GDM1 (cell line): Measurements from ENCODE around the gene PDE3B.
"Not testable (repeated sequence)": the region's sequence is repeated elsewhere in the genome, so short reads cannot be mapped to it uniquely, and the experiment has no call there.

Experiments used
- DNase-seq: peaks from one replicate; lab custom pipeline; 2025; lab: John Stamatoyannopoulos, UW

PDE3B gene

DNA sequence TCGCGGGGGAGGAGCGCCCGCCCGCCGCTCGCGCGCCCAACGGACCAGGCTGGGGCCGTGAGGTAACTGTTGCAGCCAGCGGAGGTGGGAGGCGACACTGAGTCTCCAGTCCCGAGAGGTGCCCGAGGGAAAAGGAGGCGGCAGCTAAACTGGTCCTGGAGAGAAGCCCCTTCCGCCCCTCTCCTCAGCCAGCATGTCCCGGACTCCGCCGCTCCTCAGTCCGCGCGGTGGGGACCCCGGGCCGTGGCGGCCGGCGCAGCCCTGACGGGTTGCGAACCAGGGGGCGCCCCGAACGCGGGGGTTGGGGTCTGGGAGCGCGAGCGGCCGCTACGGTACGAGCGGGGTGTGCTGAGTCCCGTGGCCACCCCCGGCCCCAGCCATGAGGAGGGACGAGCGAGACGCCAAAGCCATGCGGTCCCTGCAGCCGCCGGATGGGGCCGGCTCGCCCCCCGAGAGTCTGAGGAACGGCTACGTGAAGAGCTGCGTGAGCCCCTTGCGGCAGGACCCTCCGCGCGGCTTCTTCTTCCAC, at the start of gene PDE3B:
Gene PDE3B, plus strand, starts transcription at position 108 of the 529 bp plus-strand sequence. Its CDS starts 272 bp downstream, at position 380.
- DNase-seq, result peak; percentile 71

DNA sequence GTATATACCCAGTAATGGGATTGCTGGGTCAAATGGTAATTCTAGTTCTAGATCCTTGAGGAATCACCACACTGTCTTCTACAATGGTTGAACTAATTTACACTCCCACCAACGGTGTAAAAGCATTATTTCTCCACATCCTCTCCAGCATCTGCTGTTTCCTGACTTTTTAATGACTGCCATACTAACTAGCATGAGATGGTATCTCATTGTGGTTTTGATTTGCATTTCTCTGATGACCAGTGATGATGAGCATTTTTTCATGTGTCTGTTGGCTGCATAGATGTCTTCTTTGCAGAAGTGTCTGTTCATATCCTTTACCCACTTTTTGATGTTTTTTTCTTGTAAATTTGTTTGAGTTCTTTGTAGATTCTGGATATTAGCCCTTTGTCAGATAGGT, 48.3 kb upstream of the PDE3B start:
- not testable (repeated sequence) for DNase-seq

DNA sequence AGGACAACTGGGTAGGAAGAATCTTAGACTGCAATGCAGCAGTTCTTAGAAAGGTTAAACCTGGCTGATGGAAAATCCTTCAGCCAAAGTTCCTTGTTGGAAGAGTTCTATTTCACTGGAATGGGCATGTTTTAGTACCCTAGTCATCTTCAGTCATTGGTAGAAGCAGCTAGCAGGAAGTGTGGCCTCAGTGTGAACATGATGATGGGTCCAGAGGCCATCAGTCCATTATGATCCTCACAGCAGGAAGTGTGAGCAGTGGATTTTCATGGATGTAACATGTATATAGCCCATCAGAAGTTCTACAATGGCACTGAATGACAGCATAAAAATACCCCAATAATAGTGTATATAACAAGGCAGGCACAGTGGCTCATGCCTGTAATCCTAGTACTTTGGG, 35.9 kb upstream of the PDE3B start:
- no peak for DNase-seq

DNA sequence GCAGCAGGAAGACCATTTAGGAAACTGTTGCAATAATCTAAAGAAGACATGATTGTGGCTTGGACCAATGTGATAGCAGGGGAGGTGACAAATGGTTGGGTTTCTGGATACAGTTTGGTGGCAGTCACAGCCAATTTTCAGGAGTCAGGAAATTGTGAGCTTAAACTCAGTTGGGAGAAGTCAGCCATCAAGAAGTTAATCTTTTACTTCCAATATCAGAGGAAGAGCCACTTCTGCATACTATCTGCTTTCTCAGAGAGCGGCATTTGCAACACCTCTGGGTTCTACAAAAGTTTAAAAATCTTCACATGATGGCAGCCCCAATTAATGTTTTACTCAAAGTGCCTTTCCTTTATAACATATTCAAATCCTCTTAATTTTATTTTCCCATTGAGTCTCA, 33.7 kb upstream of the PDE3B start:
- DNase-seq, result no peak

DNA sequence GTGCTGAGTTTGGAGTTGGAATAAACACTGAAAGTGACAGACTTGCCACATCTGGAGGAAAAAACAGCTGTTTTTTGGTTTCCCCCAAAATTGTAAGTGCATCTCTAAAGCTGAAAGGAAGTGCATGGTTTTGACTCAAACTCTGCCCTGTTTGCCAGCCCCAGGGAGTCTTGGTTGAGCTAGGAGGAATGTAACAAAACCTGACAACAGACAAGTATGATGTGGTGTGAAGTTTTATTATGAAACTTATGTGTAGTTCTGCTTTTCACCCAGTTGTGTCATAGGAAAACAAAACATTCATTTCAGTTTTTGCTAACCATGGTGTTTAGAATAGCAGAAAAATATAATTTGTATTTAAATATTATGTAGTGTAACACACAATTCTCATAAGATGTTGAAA, 31.7 kb upstream of the PDE3B start:
- no peak for DNase-seq

DNA sequence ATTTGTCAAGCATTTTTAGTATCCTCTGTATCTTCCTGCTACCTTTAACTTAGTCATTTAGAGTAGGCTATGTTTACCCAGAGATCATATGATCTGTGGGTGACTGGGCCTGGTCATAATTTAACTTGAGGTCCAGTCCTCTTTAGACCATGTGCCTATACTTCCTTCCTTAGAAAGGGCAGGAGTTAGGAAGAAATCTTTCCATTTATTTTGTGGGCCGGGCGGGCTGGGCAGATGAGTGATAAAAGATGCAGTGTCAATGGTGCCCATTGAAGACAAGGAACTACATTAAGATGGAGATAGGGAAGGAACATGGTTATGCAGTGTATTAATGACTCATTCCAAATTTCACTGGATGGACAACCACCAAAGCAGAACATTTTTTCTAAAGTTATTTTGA, 30.9 kb upstream of the PDE3B start:
- DNase-seq, result no peak

DNA sequence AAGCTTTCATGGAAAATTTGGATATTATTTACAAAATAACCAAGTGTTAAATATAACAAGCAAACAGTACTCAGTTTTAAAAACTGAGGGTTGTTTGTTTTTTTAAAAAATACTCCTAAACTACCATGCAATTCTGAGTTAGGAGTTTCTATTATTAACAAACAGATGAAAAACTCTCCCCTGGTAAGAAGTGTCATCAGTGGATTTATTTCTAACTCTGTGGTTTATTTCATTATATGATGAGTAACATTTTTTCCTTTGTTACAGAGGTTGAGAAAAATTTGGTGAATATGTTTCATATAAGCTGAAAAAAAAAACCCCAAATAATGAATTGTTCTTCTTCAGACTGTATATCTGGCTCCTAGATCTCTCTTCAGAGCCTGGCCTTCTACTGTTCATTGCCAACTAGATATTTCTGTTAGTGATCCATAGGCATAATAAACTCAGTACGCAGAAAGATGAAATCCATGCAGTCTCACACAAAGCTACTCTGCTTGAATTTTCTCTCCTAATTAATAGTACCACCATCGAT, 29.4 kb upstream of the PDE3B start:
- DNase-seq, result no peak

DNA sequence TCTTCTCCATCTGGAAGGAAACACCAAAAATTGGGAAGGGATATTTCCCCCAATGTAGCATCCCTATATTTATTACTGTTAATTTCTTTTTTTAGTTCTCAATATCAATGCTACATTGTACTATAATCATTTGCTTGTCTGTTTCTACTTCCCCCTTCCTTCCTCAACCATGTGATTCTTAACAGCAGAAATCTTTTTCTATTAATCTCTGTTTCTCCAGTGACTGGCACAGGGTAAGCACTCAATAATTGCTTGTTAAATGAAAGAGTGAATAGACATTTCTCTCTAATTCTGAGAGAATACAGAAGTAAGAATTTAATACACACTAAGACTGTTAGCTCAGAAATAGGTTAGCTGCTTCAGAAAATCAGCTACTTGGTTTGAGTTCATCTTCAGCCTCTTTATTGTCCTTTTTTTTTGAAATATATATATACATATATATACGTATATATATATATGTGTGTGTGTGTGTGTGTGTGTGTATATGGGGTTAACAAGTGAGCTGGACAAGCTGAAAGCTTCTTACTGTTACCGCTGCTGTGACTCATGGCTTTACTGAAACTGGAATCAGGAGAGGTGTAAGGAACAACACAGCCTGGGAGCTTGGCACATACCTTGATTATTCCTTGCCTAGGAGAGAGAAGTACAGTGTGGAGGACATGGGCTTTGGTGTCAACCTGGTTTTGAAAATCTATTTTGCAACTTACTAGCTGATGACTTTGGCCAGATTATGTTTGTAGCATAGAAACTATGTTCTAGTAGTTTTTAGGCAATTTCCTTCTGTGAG, 26.2 kb upstream of the PDE3B start:
- no peak for DNase-seq

DNA sequence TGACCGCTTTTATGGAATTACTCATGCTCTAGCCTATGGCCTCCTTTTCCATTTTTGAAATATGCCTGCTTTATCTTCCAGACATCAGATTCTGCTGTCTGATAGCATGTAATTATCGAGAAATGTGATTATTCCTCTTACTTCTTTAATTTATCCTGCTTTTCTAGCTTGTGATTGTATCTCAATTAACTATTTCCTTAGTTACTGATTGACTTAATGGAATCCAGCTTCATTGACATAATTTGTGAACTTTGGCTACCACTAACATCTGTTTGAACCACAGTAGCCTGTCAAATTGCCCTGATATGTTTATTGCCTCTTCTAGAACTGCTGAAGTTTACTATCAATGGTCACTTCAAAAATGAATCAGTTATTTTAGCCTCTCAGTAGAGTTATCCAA, 25.5 kb upstream of the PDE3B start:
- no peak for DNase-seq

DNA sequence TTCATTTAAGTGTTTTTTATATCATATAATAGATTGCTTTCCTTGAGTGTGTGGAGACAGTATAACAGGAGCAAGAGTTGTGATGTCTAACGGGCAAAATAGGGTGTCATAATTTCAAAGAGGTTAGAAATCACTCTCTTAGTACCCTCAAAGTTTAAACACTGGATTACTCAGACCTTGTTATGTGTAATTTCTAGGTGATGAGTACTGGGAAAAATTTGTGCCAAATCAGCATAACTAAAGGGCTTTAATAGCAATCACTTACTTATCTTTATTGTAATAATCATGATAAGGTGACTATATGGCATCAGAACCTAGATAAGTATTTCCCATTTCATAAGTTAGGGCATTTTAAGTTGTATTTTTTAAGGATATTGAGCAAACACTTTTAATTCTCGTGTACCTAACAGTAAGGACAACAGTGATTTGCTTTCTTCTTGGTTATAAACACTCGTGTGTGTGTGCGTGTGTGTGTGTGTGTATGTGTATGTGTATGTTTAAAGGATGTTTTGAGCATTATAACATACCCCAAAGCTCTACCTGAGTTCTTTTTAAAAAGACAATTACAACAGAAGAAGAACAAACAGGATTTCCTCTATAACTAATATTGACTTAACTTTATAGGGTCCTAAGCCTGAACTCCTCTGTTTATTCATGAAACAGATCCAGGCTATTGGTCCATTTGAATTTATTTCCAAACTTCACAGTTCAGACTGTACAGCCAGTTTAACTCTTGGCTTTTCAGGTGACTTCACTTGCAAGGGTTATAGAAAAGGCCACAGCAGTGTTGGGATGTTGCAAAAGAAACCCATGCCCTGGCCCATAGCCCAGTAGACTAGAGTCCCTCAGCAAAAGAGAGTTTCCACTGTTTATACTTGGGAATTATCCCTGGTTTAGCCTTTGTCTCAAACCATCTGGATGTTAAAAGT, 23.7 kb upstream of the PDE3B start:
- no peak for DNase-seq

DNA sequence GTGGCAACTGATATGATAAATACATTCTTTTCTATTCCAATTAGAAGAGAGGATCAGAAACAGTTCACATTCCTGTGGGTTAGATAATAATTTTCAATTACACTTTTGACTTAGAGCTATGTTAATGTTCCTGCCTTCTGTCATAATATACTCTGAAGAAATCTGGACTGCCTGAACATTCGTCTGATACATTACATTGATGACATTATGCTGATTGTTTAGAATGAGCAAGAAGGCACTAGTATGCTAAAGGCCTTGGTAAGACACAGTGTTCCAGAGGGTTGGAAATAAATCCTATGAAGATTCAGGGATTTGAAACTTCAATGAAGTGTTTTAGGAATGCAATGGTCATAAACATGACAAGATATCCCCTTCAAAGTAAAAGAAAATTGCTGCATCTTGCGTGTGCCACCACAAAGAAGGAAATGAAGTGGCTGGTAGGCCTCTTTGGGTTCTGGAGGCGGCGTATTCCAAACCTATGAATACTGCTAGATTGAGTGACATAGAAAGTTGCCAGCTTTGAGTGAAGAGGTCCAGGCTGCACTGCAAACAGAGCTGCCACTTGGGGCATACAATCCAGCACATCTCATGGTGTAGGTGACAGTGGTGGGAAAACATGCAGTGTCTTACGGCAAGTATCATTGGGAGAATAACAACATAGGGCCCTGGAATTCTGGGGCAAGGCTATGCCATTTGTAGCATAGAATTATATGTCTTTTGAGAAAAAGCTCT, 21.2 kb upstream of the PDE3B start:
- DNase-seq, result no peak

DNA sequence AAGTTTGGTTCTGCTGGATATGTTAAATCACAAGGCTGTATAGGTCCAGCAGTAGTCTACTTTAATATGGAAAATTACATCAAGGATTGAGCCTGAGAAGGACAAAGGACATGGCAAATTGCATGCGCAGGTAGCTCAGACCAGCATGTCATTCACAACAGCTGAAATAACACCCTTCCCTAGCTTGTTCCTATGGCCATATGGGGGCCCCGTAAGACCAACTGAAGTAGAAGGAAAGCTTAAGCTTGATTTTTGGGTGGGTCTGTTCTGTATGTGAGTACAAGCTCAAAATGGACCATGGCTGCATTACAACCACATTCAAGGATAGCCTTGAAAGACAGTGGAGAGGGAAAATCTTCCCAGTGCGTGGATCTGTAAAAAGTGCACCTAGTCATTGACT, 20.6 kb upstream of the PDE3B start:
- no peak for DNase-seq

DNA sequence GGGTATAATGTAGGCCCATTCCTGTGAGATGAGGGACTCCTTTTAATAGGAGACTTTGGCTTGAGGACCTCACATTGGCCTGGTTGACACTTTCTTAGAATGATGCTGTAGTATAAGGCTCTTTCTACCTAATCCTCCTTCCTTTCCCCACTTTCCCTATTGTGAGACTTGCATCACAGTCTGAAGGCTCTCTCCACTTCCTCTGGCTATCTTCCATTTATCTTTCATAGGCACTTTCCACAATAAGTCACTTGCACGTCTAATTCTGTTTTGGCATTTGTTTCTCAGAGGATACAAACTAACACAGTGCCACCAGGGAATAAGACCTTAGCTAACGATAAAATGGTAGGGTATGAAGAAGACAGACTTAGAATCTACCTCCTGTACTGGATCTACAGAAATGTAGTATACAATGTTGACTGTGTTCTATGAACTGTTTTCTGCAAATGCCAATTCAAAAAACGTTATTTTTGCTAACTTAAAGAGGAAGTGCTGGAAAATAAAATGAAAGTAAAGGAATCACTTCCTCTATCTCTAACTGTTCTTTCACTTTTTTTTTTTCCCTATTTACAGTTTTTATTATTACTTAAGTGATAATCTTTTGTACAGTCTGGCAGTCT, 17.9 kb upstream of the PDE3B start:
- no peak for DNase-seq

DNA sequence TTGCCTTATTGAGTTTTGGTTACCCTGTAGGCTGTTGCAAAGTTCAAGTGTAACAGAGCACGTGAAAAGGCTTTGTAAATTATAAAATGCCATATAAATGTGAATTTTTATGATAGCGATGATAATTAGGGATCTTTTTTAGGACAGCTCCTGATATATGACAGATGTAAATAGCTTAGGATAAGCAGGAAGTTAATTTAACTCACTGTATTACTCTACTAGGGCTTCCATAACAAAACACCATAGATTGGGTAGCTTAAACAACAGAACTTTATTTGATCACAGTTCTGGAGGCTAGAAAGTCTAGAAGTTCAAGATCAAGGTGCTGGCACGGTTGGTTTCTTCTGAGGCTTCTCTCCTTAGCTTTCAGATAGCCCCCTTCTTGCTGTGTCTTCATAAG, 17.0 kb upstream of the PDE3B start:
- DNase-seq, result no peak

DNA sequence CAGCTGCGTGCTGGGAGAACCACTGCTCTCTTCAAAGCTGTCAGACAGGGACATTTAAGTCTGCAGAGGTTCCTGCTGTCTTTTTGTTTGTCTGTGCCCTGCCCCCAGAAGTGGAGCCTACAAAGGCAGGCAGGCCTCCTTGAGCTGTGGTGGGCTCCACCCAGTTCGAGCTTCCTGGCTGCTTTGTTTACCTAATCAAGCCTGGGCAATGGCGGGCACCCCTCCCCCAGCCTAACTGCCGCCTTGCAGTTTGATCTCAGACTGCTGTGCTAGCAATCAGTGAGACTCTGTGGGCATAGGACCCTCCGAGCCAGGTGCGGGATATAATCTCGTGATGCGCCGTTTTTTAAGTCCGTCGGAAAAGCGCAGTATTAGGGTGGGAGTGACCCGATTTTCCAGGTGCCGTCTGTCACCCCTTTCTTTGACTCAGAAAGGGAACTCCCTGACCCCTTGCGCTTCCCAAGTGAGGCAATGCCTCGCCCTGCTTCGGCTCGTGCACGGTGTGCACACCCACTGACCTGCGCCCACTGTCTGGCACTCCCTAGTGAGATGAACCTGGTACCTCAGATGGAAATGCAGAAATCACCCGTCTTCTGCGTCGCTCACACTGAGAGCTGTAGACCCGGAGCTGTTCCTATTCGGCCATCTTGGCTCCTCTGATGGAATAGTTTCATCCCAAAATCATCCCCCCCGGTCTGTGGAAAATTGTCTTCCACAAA, 9.9 kb upstream of the PDE3B start:
- DNase-seq, result not testable (repeated sequence)

DNA sequence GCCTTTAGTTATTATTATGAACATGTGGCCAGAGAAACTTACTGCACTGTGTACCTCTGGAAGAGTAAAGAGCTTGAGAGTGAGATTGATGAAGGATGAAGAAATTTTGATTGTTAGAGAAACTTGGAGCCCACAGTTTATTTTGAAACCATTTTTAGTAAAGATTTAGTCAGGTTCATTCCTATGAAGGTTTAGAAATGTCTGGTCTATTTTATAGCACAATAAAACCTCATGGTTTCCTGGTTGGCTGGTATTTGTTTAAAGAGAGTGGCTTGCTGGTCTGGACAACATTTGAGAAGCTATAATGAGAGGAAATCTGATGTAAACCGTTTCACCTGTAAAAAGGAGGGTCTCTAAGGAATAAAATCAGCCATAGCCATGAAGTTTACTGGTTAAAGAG, 8.8 kb upstream of the PDE3B start:
- DNase-seq, result no peak

DNA sequence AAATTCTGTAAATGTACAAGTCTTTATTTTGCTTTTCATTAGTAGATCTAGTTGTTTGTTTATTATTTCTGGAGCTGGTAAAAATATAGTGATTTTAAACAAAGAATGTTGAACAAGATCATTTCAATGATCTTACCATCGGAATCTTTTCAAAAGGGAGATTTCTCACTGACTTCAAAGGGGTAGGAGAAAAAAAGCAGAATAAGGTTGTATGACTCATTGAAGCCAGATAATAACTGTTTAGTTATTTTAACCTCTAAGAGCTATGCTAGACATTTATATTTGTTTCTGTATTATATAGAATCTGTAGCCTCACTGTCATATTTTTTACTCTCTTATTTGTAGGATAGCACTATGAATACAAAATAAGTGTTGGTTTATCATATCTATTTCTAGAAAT, 8.1 kb upstream of the PDE3B start:
- DNase-seq, result no peak

DNA sequence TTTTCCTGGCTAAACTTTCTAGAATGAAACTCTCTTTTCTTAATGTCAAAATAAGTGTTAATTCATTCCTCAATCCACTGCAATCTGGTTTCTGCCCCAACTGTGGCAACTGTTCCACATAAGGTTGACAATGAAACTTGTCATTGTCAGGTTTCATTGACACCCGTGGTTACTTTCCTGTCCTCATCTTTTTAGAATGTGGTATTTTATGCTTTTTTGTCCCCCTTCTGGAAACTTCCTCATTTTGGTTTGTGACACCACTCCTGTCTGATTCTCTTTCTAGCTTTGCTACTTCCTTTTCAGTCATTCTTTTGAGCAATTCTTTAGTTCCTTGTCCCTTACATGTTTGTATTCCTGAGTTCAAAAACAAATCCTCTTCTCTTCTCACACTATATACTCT, 7.5 kb upstream of the PDE3B start:
- peak; percentile 60 for DNase-seq

DNA sequence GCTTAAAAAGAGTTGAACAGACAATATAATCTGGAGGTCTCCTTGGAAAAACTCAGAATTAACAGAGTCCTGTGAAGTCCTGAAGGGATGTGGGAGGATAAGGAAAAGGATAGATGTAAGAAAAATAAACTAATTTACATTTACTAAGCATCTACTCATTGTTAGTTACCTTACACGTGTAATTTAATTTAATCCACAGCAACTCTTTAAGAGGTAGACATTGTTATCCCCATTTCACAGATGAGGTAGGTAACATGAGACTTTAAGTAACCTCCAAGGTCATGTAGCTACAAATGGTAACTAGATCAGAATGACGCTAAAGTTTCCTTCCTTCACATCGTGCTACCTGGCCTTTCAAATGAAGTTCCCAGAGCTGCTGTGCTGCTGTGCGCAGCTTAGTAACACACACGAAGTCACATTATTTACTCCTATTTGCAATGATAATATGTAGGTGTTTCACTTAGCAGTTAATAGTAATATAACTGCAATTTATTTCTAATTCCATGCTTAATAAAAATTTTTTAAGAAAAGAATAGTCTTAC, 5.7 kb upstream of the PDE3B start:
- no peak for DNase-seq

DNA sequence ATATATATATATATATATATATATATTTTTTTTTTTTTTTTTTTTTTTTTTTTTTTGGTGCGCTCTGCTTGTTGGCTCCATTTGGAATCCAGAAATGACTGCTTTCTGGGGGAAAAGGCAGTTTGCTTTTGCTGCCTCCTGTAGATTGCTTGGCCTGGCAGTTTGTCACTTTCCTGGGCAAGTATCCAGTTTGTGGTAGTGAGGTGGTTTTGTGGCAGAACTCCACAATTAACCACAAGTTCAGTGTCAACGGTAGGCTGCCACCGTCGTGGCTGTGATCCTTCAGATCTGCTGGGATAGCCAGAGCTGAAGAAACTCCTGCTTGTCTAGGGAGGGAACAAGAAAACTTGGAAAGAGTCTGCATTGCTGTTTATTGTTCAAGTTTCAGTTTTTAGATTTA, 5.0 kb upstream of the PDE3B start:
- DNase-seq, result peak; percentile 80

DNA sequence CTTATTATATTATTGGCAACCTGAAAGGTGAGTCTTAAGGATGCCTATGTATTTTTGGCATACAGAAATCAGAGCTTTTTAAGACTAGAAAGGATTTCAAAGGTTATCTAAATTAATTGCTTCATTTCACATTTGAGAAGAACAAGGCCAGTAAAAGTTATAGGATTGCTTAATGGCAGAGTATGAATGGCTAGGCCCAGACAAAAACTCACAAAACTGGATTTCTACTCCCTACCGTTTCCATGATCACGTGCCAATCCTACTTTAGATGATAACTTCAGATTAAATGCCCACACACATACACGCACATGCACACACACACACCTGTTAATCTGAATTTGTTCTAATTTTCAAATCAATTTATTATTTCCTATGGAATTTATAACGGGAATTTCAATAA, 1.8 kb upstream of the PDE3B start:
- no peak for DNase-seq
